Stimulated activated naive CD8-positive, alpha-beta T cell treated with anti-CD3 and anti-CD28 coated beads, Interleukin-15, Interleukin-2, amounts not matched to agents 100 ng/mL and 50 ng/mL, for 24 hours (primary cell): Measurements from ENCODE around the gene FAT3.

ENCODE experiments used
- H3K27ac Mint-ChIP-seq: one replicate; pipeline ENCODE4 v1.8.0; 2021; ENCODE audit warnings: mild to moderate bottlenecking, mixed read lengths
- H3K27me3 Mint-ChIP-seq: one replicate; pipeline ENCODE4 v1.8.0; 2021; ENCODE audit warnings: mixed read lengths
- H3K36me3 Mint-ChIP-seq: one replicate; pipeline ENCODE4 v1.8.0; 2021; ENCODE audit warnings: low read depth, mixed read lengths
- H3K4me1 Mint-ChIP-seq: one replicate; pipeline ENCODE4 v1.8.0; 2021; ENCODE audit warnings: low read depth, mixed read lengths
- H3K4me3 Mint-ChIP-seq: one replicate; pipeline ENCODE4 v1.8.0; 2021; ENCODE audit warnings: mild to moderate bottlenecking, mixed read lengths
- H3K9me3 Mint-ChIP-seq: one replicate; pipeline ENCODE4 v1.8.0; 2021; ENCODE audit warnings: mixed read lengths

The FAT3 gene

GRCh38 chr11:92224407-92225124 lies at the start of gene FAT3:
Gene FAT3, plus strand, starts transcription at chr11:92224818. Its CDS starts 127,295 bp downstream, at chr11:92352113.
- Mint-ChIP-seq H3K36me3 (no peaks in the 10 kb centered on the region), H3K4me3 (no peak within 1 kb of the TSS), H3K27me3 (peaks cover 67% of the 10 kb centered on the region), H3K27ac (no peak within 1 kb of the TSS), H3K9me3 (peaks cover 7% of the 10 kb centered on the region), H3K4me1 (peaks cover 3% of the 10 kb centered on the region)

GRCh38 chr11:92179017-92179670 lies 45.5 kb upstream of the FAT3 start:
- Mint-ChIP-seq H3K27ac (no peak overlapping the region), H3K4me3 (no peak overlapping the region), H3K9me3 (no peaks in the 10 kb centered on the region), H3K36me3 (no peaks in the 10 kb centered on the region), H3K4me1 (no peaks in the 10 kb centered on the region), H3K27me3 (no peaks in the 10 kb centered on the region)

DNA sequence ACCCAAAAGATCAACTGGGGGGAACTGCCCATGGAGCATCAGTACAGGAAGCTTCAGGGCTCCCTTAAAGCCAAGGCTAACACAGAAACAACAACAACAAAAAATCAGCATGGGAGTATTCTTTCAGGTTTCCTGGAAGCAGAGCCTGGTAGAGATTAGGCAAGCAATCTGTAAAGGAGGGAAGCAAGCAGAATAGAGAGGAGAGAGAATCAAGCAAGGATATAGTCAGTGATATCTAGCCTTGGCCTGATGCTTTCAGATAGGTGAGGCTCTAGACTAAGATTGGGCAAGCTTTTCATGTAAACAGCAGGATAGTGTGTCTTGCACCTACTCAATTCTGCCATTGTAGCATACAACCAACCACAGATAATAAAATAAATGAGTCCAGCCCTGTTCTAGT lies 44.4 kb upstream of the FAT3 start:
- no peaks in the 10 kb centered on the region for H3K4me1 Mint-ChIP-seq
- no peaks in the 10 kb centered on the region for H3K9me3 Mint-ChIP-seq
- no peaks in the 10 kb centered on the region for H3K36me3 Mint-ChIP-seq
- no peak overlapping the region for H3K27ac Mint-ChIP-seq
- H3K4me3 Mint-ChIP-seq: no peak overlapping the region
- H3K27me3 Mint-ChIP-seq: no peaks in the 10 kb centered on the region

DNA sequence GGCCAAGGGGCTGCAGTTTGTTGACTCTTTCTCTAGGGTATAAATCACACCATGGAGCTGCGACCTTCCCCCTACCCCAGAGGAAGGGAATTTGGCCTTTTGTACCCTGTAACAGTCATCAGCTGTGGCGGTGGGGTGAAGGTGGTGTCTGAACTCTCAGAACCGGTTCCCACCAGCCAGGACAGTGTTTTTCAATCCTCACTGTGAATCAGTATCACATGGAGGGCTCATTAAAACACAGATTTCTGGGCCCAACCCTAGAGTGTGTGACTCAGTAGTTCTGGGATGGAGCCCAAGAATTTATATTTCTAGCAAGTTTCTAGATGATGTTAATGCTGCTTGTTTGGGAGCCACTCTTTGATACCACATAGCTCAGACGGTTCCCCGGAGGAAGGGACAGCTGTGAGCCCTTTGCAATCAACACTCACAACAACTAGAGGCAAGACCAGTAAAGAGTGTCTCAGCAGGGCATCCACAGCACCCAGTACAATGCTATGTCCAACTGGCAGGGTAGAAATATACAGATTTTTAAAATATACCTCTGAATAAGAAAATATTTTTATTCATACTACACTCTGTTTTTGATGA lies 43.9 kb upstream of the FAT3 start:
- Mint-ChIP-seq H3K4me3 (no peak overlapping the region), H3K9me3 (no peaks in the 10 kb centered on the region), H3K27me3 (no peaks in the 10 kb centered on the region), H3K4me1 (no peaks in the 10 kb centered on the region), H3K36me3 (no peaks in the 10 kb centered on the region), H3K27ac (no peak overlapping the region)

GRCh38 chr11:92190535-92191206 lies 33.9 kb upstream of the FAT3 start:
- Mint-ChIP-seq H3K4me1 (no peaks in the 10 kb centered on the region), H3K27ac (no peak overlapping the region), H3K36me3 (no peaks in the 10 kb centered on the region), H3K4me3 (no peak overlapping the region), H3K9me3 (peaks cover 3% of the 10 kb centered on the region), H3K27me3 (no peaks in the 10 kb centered on the region)

- H3K4me3 Mint-ChIP-seq: no peak overlapping the region
- H3K4me1 Mint-ChIP-seq: no peaks in the 10 kb centered on the region
- H3K27ac Mint-ChIP-seq: no peak overlapping the region
- no peaks in the 10 kb centered on the region for H3K36me3 Mint-ChIP-seq
- H3K27me3 Mint-ChIP-seq: no peaks in the 10 kb centered on the region
- H3K9me3 Mint-ChIP-seq: peaks cover 3% of the 10 kb centered on the region
Observed at GRCh38 chr11:92192141-92192540, 32.5 kb upstream of the FAT3 start.

DNA sequence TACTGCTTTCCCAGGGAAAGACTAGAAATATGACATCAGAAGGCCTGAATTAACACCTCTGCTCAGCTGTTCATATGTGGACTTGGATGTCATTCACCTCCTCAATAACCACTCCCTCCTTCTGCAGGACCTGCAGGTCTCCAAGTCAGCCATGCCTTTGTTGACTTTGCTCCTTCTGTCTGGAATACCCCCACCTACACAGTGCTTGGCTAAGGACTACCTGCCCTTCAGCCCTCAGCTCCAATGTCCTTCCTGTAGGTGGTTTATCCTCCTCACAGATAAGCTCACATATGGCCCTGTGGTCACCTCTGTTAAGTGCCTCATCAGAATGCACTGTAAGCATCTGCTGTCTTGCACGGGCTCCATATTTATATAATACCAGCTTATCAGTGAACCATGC lies 26.4 kb upstream of the FAT3 start:
- H3K27me3 Mint-ChIP-seq: no peaks in the 10 kb centered on the region
- H3K4me1 Mint-ChIP-seq: no peaks in the 10 kb centered on the region
- H3K36me3 Mint-ChIP-seq: no peaks in the 10 kb centered on the region
- H3K27ac Mint-ChIP-seq: no peak overlapping the region
- peaks cover 15% of the 10 kb centered on the region for H3K9me3 Mint-ChIP-seq
- no peak overlapping the region for H3K4me3 Mint-ChIP-seq

DNA sequence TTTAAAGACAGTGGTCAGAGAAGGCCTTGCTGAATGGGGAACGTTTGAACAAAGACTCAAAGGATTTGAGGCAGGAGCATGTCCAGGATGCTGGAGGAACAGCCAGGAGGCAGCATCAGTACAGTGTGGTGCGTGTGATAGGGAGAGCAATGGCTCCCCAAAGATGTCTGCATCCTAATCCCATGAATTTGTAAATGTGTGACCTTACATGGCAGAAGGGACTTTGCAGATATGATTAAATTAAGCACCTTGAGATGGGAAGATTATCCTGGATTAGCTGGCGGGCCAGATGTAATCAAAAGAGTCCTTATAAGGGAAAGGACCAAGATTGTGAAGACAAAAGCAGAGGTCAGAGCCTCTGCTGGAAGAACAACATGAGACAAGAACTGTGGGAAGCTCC lies 24.6 kb upstream of the FAT3 start:
- no peaks in the 10 kb centered on the region for H3K27me3 Mint-ChIP-seq

DNA sequence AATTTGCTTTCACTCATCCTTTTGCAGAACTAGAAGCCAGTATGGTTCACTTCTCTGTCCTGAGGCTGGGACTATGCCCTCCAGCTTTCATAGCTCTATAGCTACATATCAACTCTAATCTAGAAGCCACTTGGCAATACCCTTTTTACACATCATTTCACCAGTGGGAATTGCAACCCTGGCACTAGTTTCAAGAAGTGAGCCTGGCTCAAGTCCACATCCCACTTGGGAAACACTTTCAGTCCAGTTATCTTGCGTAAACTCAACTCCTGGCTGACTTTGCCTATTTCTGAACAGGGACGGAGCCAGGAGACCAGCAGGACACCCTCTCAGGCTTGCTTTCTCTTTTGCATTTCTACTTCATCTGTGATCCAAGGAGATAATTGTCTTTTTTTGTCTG lies 19.9 kb upstream of the FAT3 start:
- Mint-ChIP-seq H3K9me3 (peaks cover 18% of the 10 kb centered on the region), H3K4me3 (no peak overlapping the region), H3K36me3 (no peaks in the 10 kb centered on the region), H3K4me1 (no peaks in the 10 kb centered on the region), H3K27ac (no peak overlapping the region), H3K27me3 (no peaks in the 10 kb centered on the region)

More for the DNA sequence above, 24.6 kb upstream of the FAT3 start:
- Mint-ChIP-seq H3K4me3 (no peak overlapping the region), H3K9me3 (peaks cover 15% of the 10 kb centered on the region), H3K36me3 (no peaks in the 10 kb centered on the region), H3K27ac (no peak overlapping the region), H3K4me1 (no peaks in the 10 kb centered on the region)

- H3K27me3 Mint-ChIP-seq: no peaks in the 10 kb centered on the region
- no peak overlapping the region for H3K4me3 Mint-ChIP-seq
- H3K27ac Mint-ChIP-seq: no peak overlapping the region
- no peaks in the 10 kb centered on the region for H3K36me3 Mint-ChIP-seq
- H3K9me3 Mint-ChIP-seq: peaks cover 7% of the 10 kb centered on the region
- no peaks in the 10 kb centered on the region for H3K4me1 Mint-ChIP-seq
Observed at GRCh38 chr11:92206441-92206840, 18.2 kb upstream of the FAT3 start.

- no peak overlapping the region for H3K27ac Mint-ChIP-seq
- H3K4me1 Mint-ChIP-seq: no peaks in the 10 kb centered on the region
- H3K36me3 Mint-ChIP-seq: no peaks in the 10 kb centered on the region
- no peaks in the 10 kb centered on the region for H3K27me3 Mint-ChIP-seq
- H3K4me3 Mint-ChIP-seq: no peak overlapping the region
- no peaks in the 10 kb centered on the region for H3K9me3 Mint-ChIP-seq
Observed at GRCh38 chr11:92211576-92212167, 12.9 kb upstream of the FAT3 start.

DNA sequence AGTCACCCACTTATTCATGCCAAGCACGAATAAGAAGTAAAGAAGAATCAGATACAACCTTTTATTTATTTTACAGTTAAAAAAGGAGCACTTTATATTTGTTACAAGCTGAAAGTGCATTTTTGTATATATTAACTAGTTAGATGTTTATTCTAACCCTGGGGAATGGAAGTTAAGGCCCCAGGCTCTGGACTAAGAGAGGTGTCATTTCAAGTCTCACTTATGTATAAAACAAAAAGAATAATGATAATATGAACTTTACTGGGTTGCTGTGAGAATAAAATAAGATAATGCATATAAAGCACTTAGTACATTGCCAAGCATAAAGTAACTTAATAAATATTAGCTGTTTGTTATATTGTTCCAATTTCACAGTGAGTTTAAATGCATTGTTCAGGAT lies 12.1 kb upstream of the FAT3 start:
- Mint-ChIP-seq H3K27me3 (no peaks in the 10 kb centered on the region), H3K27ac (no peak overlapping the region), H3K4me3 (no peak overlapping the region), H3K4me1 (no peaks in the 10 kb centered on the region), H3K36me3 (no peaks in the 10 kb centered on the region), H3K9me3 (no peaks in the 10 kb centered on the region)

DNA sequence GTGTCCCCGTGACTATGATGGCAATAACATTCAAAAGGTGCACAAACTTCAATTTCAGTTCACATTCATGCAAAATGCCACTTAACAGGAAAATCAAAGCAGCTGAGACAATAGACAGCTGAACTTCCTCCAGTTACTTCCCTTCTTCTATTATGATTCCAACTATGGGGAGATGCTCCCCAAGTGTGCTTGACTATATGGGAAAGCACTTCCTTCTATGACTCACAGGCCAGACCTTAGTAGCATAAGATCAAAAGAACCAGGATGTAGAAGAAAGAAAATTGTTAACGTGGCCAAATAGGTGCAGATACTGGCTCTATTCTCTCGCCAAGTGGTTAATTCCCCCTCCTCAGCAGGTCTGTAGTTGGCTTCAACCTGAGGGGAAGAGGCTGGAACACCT lies 7.8 kb upstream of the FAT3 start:
- Mint-ChIP-seq H3K4me1 (no peaks in the 10 kb centered on the region), H3K27ac (no peak overlapping the region), H3K4me3 (no peak overlapping the region)

DNA sequence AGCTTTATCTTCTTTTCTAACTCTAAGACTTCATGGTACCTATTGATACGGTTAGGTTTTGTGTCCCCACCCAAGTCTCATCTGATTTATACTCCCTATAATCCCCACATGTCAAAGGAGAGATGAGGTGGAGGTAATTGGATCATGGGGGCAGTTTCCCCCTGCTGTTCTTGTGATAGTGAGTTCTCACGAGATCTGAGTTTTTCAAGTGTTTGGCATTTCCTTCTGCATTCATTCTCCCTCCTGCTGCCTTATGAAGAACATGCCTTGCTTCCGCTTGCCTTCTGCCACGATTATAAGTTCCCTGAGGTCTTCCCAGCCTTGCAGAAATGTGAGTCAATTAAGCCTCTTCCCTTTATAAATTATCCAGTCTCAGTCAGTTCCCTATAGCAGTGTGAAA lies 5.1 kb upstream of the FAT3 start:
- H3K27me3 Mint-ChIP-seq: peaks cover 42% of the 10 kb centered on the region
- H3K4me1 Mint-ChIP-seq: no peaks in the 10 kb centered on the region
- no peak overlapping the region for H3K27ac Mint-ChIP-seq
- H3K4me3 Mint-ChIP-seq: no peak overlapping the region
- H3K9me3 Mint-ChIP-seq: peaks cover 7% of the 10 kb centered on the region
- H3K36me3 Mint-ChIP-seq: no peaks in the 10 kb centered on the region

More for the DNA sequence above, 7.8 kb upstream of the FAT3 start:
- Mint-ChIP-seq H3K27me3 (peaks cover 18% of the 10 kb centered on the region), H3K9me3 (peaks cover 7% of the 10 kb centered on the region), H3K36me3 (no peaks in the 10 kb centered on the region)

DNA sequence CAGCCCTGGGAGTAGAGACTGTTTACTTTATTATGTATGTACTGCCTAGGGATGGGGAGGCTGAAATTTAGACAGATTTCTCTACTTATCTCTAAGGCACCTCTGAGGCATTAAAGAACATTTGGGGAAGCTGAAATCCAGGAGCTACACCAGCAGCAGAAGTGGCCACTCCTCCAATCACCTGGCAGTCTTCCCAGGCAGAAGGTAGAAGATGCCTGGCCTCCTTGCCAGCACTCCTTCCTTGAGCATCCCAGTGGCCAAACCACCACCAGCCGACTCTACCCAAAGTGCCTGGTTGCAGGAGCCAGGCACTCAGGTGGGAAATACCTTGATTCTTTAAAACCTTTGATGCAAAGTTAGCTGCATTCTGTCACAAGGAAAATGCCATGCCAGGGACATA lies 1.9 kb upstream of the FAT3 start:
- H3K27ac Mint-ChIP-seq: no peak overlapping the region
- H3K27me3 Mint-ChIP-seq: peaks cover 61% of the 10 kb centered on the region
- no peak overlapping the region for H3K4me3 Mint-ChIP-seq
- H3K36me3 Mint-ChIP-seq: no peaks in the 10 kb centered on the region
- peaks cover 3% of the 10 kb centered on the region for H3K4me1 Mint-ChIP-seq
- H3K9me3 Mint-ChIP-seq: peaks cover 7% of the 10 kb centered on the region
